Inflammatory macrophage (primary cell): ENCODE measurements around the gene MYCBPAP.
A peak's percentile ranks its signal among the peaks of the same experiment; 100 is the strongest.

Experiments
- DNase-seq, 2 donors: peaks; one replicate each; pipeline ENCODE4 v3.0.0-alpha.2; 2020 to 2022

The MYCBPAP gene

GRCh38 chr17:50487213-50488096 is 20.8 kb upstream of the MYCBPAP start:
- no peak for DNase-seq

GRCh38 chr17:50488880-50489279 is 19.4 kb upstream of the MYCBPAP start:
- DNase-seq: no peak

DNA sequence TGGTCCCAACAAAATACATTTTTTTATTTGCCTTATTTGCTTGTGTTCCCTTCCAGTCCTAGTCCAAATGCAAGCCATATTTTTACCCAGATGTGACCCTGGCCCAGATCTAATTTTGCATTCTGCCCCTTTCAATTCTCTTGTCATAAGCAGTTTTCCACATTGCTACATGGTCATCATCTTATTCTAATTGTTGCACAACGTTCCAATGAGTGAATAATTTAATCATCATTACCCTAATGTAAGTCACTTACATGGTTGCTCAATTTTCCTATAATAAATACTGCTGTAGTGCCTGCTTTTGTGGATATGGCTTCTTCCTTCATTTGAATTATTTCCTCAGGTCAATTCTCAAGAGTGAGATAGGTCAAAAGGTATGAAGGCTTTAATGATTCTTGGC is 16.7 kb upstream of the MYCBPAP start:
- DNase-seq: no peak

DNA sequence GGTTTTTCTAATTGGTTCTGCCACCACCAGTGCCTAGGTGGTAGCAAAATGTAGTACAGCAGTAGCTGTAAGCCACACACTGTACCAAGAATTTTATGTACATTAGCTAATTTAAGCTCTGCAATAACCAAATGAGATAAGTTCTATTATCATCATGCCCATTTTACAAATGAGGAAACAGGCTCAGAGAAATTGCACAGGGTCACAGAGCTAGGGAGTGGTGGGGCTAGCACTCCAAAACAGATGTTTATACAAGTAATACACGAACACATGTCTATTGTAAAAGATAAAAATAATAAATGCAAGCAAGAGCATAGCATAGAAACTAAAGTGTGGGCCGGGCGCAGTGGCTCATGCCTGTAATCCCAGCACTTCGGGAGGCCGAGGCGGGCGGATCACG is 16.0 kb upstream of the MYCBPAP start:
- no peak for DNase-seq

DNA sequence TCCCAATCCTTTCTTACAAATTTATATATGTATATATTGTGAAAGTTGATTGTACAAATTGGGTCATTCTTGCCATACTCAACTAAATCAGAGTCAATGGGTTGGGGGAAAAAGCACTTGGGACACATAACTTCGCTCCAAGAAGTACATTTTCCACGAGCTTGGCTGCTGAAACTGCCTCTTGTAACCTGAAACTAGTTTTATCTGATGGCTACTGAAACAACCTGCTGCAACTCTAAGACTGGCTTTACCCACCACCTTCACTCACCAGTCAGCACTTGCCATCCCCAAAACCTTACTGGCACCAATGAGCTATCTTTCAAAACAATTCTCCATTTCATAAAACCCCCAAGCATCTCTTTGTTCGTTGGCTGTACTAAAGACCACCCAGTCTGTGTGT is 14.5 kb upstream of the MYCBPAP start:
- no peak for DNase-seq

- DNase-seq: no peak
Measured at GRCh38 chr17:50495217-50495823, 12.9 kb upstream of the MYCBPAP start.

- no peak for DNase-seq
Measured at GRCh38 chr17:50495918-50496317, 12.3 kb upstream of the MYCBPAP start.

DNA sequence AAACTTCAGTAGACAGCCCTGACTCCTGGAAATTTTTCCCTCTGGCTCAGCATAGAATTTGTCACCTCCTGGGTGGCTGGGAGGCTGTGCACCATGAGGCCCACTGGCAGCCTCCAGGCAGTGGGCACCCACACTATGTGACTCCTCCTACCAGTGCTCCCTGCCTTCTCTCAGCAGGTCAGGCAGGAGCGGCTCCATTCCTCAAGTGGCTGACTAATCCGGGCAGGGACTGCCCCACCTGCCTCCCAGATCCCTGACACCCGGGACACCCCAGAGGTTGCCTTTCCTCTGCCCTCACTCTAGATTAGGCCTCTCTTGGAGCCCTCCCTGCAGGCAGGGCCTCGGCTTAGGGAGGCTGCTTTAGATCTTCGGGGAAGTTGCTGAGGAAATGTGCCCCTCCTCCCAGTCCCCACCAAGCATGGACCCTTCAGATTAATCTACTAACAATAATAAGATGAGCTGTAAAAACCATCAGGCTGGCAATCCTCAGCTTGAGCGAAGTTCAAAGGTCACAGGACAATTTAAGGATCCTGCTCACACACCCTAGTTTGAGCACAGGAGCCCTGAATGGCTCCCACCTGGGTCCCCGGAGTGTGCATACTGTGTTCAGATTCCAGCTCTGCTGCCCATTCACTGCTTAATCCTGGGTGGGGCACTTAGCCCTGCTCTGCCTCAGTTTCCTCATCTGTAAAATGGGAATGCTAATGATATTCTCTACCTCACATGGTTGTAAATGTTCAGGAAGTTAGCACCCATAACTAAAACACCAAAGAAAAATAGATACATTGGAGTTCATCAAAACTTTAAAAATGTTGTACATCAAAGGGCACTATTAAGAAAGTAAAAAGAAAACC is 10.0 kb upstream of the MYCBPAP start:
- DNase-seq: no peak

DNA sequence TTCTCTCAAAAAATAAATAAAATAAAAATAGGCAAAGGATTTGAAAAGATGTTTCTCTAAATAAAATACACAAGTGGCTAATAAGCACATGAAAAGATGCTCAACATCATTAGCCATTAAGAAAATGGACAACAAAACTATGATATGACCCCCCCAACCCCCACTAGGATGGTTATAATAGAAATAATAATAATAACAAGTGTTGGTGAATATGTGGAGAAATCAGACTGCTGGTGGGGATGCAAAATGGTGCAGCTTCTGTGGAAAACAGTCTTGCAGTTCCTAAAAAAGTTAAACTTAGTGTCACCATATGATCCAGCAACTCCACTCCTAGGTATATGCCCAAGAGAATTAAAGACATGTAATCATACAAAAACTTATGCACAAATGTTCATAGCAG is 9.0 kb upstream of the MYCBPAP start:
- DNase-seq: no peak

GRCh38 chr17:50499721-50500120 is 8.5 kb upstream of the MYCBPAP start:
- no peak for DNase-seq

- peak; percentile 31 to 45 for DNase-seq
Measured at GRCh38 chr17:50501054-50501453, 7.2 kb upstream of the MYCBPAP start.

DNA sequence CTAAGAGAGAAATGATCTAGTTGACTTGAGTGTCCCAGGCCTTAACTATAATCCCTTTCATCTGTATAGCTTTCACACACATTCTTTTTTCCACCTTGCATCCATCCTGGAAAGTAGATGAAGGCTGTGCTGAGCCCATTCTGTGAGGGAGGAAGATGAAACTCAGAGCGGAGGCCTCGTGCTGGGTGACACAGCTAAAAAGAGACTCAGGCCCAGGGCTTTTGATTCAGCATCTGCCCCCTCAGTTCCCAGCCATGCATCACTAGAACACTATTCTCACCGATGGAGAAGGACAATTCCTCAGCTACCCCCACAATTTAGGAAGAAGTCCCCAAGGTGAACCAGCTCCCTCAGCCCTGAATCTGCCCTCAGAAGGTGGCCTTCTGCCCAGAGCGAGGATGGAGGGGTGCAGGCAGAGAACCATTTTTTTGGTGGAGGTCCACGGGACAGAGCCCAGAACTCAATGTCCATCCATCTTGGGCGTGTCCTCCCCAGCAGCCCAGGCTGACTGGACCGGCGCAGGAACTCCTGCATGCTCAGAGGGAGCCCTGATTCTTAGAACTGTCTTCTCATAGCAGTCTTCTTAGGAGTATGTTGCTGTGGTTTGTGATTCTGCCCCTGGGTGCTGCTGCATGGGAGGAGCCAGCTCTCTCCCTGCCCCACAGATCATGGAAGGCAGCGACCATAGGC is 5.8 kb upstream of the MYCBPAP start:
- no peak for DNase-seq

DNA sequence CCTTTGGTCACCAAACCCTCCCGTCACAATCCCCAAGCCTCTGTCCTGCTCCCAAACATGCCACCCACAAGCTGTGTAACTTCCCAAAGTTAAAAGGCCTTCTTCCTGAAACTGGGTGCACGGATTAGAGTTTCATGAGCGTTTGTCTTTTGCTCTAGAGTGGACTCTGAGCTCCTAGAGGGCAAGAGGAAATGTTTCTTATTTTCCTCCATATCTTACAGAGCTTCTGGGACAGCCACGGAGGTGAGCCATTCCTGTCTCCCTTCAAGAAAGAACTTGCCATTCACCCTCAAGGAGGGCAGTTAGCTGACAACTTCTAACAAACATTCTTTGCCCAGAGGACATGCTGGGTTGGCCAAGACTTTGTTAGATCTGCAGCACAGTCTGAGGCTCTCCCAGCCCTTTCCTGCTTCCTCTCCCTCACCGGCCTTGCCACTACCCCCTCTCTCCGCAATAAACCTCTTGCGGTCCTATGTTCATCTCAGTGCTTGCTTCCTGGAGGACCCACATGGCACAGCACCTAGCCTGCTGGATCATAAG is 2.6 kb upstream of the MYCBPAP start:
- DNase-seq: peak; percentile 12 to 49

- DNase-seq: no peak
Measured at GRCh38 chr17:50506298-50506697, 1.9 kb upstream of the MYCBPAP start.

DNA sequence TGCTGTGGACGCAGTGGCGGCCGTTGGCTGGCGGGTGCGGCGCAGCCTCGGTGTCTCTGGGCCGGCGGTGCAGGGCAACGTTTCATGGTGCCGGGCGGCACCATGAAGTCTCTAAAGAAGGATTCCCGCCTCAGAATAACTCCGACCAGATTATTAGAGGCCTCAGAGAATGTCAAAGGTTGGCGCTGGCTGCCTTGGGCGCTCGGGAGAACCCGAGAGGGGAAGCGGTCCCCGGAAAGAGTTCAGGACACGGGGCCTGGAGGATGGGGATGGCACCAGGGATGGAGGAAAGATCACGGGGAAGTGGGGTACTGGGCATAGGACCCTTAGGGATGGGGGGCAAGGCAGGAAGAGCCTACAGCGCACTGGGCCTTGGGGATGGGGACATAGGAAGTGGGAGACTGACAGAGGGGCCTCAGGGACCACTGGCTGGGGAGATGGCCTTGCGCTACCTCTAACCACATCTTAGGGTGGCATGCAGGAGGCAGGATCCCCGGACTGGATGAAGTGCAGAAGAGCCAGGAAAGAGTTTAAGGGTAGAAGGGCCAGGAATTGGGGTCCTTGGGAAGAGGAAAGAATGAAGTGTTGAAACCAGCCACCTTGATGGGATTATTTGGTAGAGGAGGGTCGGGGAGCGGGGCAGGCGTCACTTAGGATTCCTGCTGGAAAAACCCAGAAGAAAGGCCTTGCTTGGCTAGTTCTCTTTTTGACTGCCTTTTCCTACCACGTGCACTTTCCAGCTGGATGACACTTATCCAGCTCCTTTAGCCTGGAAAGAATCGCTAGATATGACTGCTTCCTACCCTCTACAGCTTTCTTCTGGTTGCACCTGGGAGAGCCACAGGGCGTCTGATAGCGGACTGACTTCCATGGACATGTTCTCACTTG is 578 bp downstream of the MYCBPAP start:
- no peak for DNase-seq

- DNase-seq: no peak
Measured at GRCh38 chr17:50511058-50511457, 2.8 kb downstream of the MYCBPAP start.

GRCh38 chr17:50513495-50513894 is 5.3 kb downstream of the MYCBPAP start:
- no peak for DNase-seq

DNA sequence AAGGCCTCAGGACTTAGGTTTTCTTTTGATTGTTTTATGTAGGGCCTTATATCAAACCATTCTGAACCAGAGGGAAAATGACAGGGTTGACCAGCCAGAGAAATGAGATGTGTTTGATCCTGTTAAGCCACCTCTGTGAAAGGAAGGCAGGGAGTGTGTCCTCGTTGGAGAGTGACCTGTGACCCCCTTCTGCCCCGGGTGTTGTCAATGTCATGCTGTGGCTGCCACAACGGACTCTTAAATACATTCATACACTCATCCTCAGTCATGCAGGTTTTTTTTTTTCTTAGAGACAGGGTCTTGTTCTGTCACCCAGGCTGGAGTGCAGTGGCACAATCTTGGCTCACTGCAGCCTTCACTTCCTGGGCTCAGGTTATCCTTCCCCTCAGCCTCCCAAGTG is 6.1 kb downstream of the MYCBPAP start:
- no peak for DNase-seq

GRCh38 chr17:50514936-50515702 is 6.9 kb downstream of the MYCBPAP start:
- DNase-seq: peak; percentile 51 to 58

- no peak for DNase-seq
Measured at GRCh38 chr17:50517011-50517410, 8.8 kb downstream of the MYCBPAP start.
